Thyroid gland (tissue), 4 donors: ENCODE results near the gene TRMU.

Experiments used
- POLR2A ChIP-seq, 2 donors: fragments of 450-650 bp; IDR thresholded peaks; one replicate each; pipeline ENCODE4 v1.6.1; 2017; ENCODE audit warnings: antibody characterized with exemption in 2 of 2, mild to moderate bottlenecking in 2 of 2, moderate library complexity in 1 of 2
- TF ChIP-seq, protein P1 (sequence below), 6 experiments: fragments of 200-600 bp in 3 of 6; fragments of 450-650 bp in 3 of 6; sonication (generic) in 3 of 6; IDR thresholded peaks; one replicate each; pipeline ENCODE4 v1.5.1; 2016 to 2019; ENCODE audit warnings: antibody characterized with exemption in 6 of 6, mild to moderate bottlenecking in 2 of 6, inconsistent platforms in 1 of 6, moderate library complexity in 1 of 6

DNA sequence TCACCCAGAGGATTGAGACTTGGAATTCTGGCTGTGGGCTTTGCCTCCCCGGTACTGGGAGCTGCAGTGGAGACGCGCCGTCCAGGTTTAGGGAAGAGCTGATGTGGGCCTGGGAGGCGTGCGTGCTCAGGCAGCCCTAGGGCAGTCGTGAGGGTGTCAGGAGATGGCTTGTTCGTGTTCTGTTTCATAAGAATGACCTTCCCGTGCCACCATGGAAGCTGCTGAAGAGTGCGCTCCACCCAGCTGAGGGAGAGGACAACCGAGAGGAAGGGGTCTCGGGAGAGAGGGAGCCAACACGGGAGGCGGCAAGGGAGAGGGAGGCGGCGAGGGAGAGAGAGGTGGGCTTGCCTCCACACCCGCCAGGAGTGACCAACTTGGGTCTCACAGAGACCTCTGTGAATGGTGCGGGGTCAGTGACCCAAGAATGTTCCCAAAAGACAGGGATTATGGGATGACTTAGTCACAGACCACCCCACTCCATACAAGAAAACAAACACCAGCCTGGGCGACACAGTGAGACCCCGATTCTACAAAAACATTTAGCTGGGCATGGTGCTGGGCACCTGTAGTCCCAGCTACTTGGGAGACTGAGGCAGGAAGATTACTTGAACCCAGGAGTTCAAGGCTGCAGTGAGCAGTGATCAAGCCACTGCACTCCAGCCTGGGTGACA is 14.7 kb upstream of the TRMU start:
- TF ChIP-seq, protein P1, sequence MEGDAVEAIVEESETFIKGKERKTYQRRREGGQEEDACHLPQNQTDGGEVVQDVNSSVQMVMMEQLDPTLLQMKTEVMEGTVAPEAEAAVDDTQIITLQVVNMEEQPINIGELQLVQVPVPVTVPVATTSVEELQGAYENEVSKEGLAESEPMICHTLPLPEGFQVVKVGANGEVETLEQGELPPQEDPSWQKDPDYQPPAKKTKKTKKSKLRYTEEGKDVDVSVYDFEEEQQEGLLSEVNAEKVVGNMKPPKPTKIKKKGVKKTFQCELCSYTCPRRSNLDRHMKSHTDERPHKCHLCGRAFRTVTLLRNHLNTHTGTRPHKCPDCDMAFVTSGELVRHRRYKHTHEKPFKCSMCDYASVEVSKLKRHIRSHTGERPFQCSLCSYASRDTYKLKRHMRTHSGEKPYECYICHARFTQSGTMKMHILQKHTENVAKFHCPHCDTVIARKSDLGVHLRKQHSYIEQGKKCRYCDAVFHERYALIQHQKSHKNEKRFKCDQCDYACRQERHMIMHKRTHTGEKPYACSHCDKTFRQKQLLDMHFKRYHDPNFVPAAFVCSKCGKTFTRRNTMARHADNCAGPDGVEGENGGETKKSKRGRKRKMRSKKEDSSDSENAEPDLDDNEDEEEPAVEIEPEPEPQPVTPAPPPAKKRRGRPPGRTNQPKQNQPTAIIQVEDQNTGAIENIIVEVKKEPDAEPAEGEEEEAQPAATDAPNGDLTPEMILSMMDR (IDR thresholded peaks at IDR 0.05), result no peak
- no peak for TF ChIP-seq POLR2A (IDR thresholded peaks at IDR 0.05)
